GM12878 (cell line): ENCODE results near the gene TMEM167A. TPM values are rescaled to one million over a fixed set of nuclear protein-coding genes. Genes with fewer than 3 reads are reported as not detected.

Source experiments
- ATF3 ChIP-seq: IDR thresholded peaks from 2 replicates; pipeline ENCODE4 v1.6.1; 2011; ENCODE audit warnings: low read depth, mild to moderate bottlenecking, low read length, moderate library complexity, borderline replicate concordance; ENCODE audit errors: extremely low read depth
- ATF7 ChIP-seq: fragments of 450-650 bp; IDR thresholded peaks from 2 replicates; pipeline ENCODE4 v1.6.1; 2016; ENCODE audit warnings: low read depth, mild to moderate bottlenecking
- BCL11A ChIP-seq: IDR thresholded peaks from 2 replicates; pipeline ENCODE4 v1.6.1; 2011; ENCODE audit warnings: low read depth, low read length
- CBX5 ChIP-seq: sonication (generic); IDR thresholded peaks from 2 replicates; pipeline ENCODE4 v1.6.1; 2016; ENCODE audit warnings: low read depth, moderate library complexity, mild to moderate bottlenecking, inconsistent platforms
- CEBPB ChIP-seq, 2 experiments: fragments of 150-350 bp in 1 of 2; IDR thresholded peaks; 2 replicates each; pipeline ENCODE4 v1.6.1; 2012 to 2014; ENCODE audit warnings: low read depth in 2 of 2, low read length in 2 of 2, borderline replicate concordance in 1 of 2, inconsistent platforms in 1 of 2
- ESRRA ChIP-seq: IDR thresholded peaks from 2 replicates; pipeline ENCODE4 v1.6.1; 2012; ENCODE audit warnings: mild to moderate bottlenecking, low read length, improper control_type of control experiment
- FOXK2 ChIP-seq: fragments of 450-650 bp; IDR thresholded peaks from 2 replicates; pipeline ENCODE4 v1.6.1; 2017; ENCODE audit warnings: mild to moderate bottlenecking, moderate library complexity
- FOXM1 ChIP-seq: IDR thresholded peaks from 2 replicates; pipeline ENCODE4 v1.6.1; 2012; ENCODE audit warnings: low read depth, mild to moderate bottlenecking, inconsistent platforms, low read length, moderate library complexity
- GABPA ChIP-seq: IDR thresholded peaks from 2 replicates; pipeline ENCODE4 v1.6.1; 2014; ENCODE audit warnings: antibody characterized with exemption, low read depth, mild to moderate bottlenecking, inconsistent platforms
- GATAD2B ChIP-seq: fragments of 450-650 bp; conservative IDR thresholded peaks from 2 replicates; pipeline ENCODE4 v1.6.1; 2017; ENCODE audit warnings: low read depth, mild to moderate bottlenecking, moderate library complexity
- HCFC1 ChIP-seq: fragments of 150-350 bp; IDR thresholded peaks from 2 replicates; pipeline ENCODE4 v1.6.1; 2014; ENCODE audit warnings: low read length
- HDAC6 ChIP-seq: fragments of 200-600 bp; sonication (generic); IDR thresholded peaks from one replicate; pipeline ENCODE4 v1.8.0; 2017; ENCODE audit warnings: antibody characterized with exemption; ENCODE audit not compliant: unreplicated experiment
- IRF3 ChIP-seq: fragments of 450-650 bp; IDR thresholded peaks from 2 replicates; pipeline ENCODE4 v1.6.1; 2014; ENCODE audit warnings: mild to moderate bottlenecking
- MTA2 ChIP-seq: fragments of 450-650 bp; IDR thresholded peaks from 2 replicates; pipeline ENCODE4 v1.6.1; 2016; ENCODE audit warnings: low read depth, mild to moderate bottlenecking, moderate library complexity
- MTA3 ChIP-seq: IDR thresholded peaks from 2 replicates; pipeline ENCODE4 v1.6.1; 2012; ENCODE audit warnings: low read length, inconsistent platforms, borderline replicate concordance
- MYB ChIP-seq: fragments of 150-350 bp; IDR thresholded peaks from 2 replicates; pipeline ENCODE4 v1.6.1; 2014; ENCODE audit warnings: mild to moderate bottlenecking, low read depth, low read length, borderline replicate concordance
- NFYA ChIP-seq: IDR thresholded peaks from 2 replicates; pipeline ENCODE4 v1.6.1; 2011; ENCODE audit warnings: low read depth, mild to moderate bottlenecking, low read length, improper control_type of control experiment, borderline replicate concordance
- NRF1 ChIP-seq: conservative IDR thresholded peaks from 2 replicates; pipeline ENCODE4 v1.6.1; 2011; ENCODE audit warnings: mild to moderate bottlenecking, low read depth, low read length, improper control_type of control experiment
- RAD21 ChIP-seq: IDR thresholded peaks from 2 replicates; pipeline ENCODE4 v1.6.1; 2011; ENCODE audit warnings: mild to moderate bottlenecking, low read depth, low read length, moderate library complexity; ENCODE audit not compliant: insufficient read depth
- RUNX3 ChIP-seq: IDR thresholded peaks from 2 replicates; pipeline ENCODE4 v1.6.1; 2012; ENCODE audit warnings: low read length, inconsistent platforms
- SKIL ChIP-seq: fragments of 450-650 bp; IDR thresholded peaks from 2 replicates; pipeline ENCODE4 v1.6.1; 2017; ENCODE audit warnings: mild to moderate bottlenecking, low read depth, inconsistent platforms; ENCODE audit not compliant: poor library complexity, severe bottlenecking
- SMARCA5 ChIP-seq: fragments of 450-650 bp; IDR thresholded peaks from 2 replicates; pipeline ENCODE4 v1.6.1; 2017; ENCODE audit warnings: mild to moderate bottlenecking
- TBL1XR1 ChIP-seq: IDR thresholded peaks from 2 replicates; pipeline ENCODE4 v1.6.1; 2012; ENCODE audit warnings: low read depth, low read length, improper control_type of control experiment
- polyA plus RNA-seq, 11 experiments: library from polyadenylated mRNA; depleted of rRNA in 4 of 11; unstranded in 6 of 11; stranded (reverse) in 5 of 11; fragments of >200 nt; fragmentation: Nextera tagmentation in 4 of 11; fragmentation: Illumina TruSeq in 1 of 11; extraction: Ambion mirVana in 4 of 11; extraction: Trizol in 1 of 11; gene quantifications; 1 replicate in 1 of 11; 2 replicates in 10 of 11; pipeline versions ENCODE4 v1.2.1 to v1.2.3, GENCODE V29; 2011 to 2016; ENCODE audit warnings: inconsistent platforms in 2 of 11, missing spikeins in 2 of 11, low read depth in 1 of 11
- total RNA-seq, 4 experiments: library from RNA; depleted of rRNA in 3 of 4; stranded (reverse); fragments of >200 nt in 3 of 4; fragmentation: Illumina TruSeq in 1 of 4; extraction: Trizol in 1 of 4; gene quantifications; 2 replicates each; pipeline versions ENCODE4 v1.2.1 to v1.2.3, GENCODE V29; 2013 to 2021
- TF ChIP-seq, protein P1 (sequence below): fragments of 450-650 bp; IDR thresholded peaks from 2 replicates; pipeline ENCODE4 v1.6.1; 2017; ENCODE audit warnings: borderline replicate concordance

TMEM167A gene
- total and polyA plus RNA-seq, 10 of the 15 experiments (the other 5 are each of a cell fraction or from before 2014, with no cell fraction given), result 29.5 to 363 (median 85.6) TPM

GRCh38 chr5:83076742-83077661 lies at the start of gene TMEM167A, which contains the start of gene XRCC4 (continued):
- TF ChIP-seq IRF3, result peak; percentile 56; the same call in 1 of the 2 replicates
- TF ChIP-seq GABPA, result peak; percentile 95
- no peak for TF ChIP-seq BCL11A
- TF ChIP-seq CEBPB (IDR thresholded peaks at IDR 0.05; ENCODE audit: borderline replicate concordance in 1 of 2, low read depth in 2 of 2, low read length in 2 of 2), result 0 out of 4 replicates have a peak, but pooled peaks of 1 of the 2 experiments have one; percentile 6
- peak; percentile 52 for TF ChIP-seq HCFC1
- TF ChIP-seq RAD21, result peak; percentile 6; the same call in 1 of the 2 replicates
- TF ChIP-seq ATF7, result no peak
- no peak for TF ChIP-seq MTA2
- no peak for TF ChIP-seq FOXK2
- 0 out of 2 replicates have a peak, but pooled peaks have one; percentile 14 for TF ChIP-seq ESRRA
- TF ChIP-seq FOXM1, result peak; percentile 63; the same call in 1 of the 2 replicates
- peak; percentile 51 for TF ChIP-seq GATAD2B
- peak; percentile 51 for TF ChIP-seq CBX5
- no peak for TF ChIP-seq NRF1
- peak; percentile 65 for TF ChIP-seq RUNX3
- peak; percentile 13; the same call in 1 of the 2 replicates for TF ChIP-seq NFYA
- TF ChIP-seq MYB, result no peak
- TF ChIP-seq MTA3, result 0 out of 2 replicates have a peak, but pooled peaks have one; percentile 9
- no peak for TF ChIP-seq TBL1XR1
- TF ChIP-seq, protein P1, sequence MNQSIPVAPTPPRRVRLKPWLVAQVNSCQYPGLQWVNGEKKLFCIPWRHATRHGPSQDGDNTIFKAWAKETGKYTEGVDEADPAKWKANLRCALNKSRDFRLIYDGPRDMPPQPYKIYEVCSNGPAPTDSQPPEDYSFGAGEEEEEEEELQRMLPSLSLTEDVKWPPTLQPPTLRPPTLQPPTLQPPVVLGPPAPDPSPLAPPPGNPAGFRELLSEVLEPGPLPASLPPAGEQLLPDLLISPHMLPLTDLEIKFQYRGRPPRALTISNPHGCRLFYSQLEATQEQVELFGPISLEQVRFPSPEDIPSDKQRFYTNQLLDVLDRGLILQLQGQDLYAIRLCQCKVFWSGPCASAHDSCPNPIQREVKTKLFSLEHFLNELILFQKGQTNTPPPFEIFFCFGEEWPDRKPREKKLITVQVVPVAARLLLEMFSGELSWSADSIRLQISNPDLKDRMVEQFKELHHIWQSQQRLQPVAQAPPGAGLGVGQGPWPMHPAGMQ, result no peak
- TF ChIP-seq HDAC6, result peak; percentile 74
- TF ChIP-seq SMARCA5, result no peak
- TF ChIP-seq ATF3, result no peak
- TF ChIP-seq SKIL, result no peak
